ENCODE measurements around the gene NDUFB2.

The NDUFB2 gene

DNA sequence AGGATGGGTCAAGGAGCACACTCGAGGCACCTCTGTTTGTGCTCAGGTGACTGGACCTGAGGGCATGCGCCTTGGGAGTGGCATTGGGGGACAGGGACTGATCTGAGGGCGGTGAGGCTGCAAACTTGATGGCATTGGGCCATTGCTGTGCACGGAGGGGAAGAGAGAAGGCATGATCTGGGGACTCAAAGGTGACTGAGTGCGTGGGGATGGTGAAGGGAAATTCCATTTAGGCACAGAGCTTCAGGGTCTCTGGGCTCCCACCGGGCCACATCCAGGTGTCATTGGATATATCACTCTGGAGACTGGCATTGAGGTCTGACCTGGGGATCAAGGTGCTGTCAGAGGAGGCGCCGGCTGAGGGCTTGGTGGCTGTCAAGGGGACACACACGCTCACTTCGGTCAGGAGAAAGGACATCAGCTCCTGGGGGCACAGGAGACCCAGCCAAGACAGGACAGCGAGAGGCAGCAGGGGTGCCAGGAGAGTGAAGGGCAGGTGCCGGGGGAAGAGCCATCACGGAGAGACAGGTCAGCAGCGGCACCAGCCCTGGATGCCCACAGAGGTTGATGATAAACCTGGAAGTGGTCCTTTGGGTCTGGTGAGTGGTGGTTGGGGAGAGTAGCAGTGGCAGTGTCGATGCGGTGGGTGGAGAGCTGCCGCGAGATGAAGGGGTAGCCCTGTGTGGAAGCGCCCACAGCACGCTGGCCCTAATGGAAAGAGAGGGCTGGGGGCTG is 18.3 kb upstream of the NDUFB2 start:
- Histone ChIP-seq H3K79me2 (ENCODE audit: control insufficient read depth, insufficient read depth, low read length, poor library complexity) (no peaks in the 10 kb centered on the region), H4K8ac (ENCODE audit: low read depth, low read length) (no peak overlapping the region), H3K9ac (ENCODE audit: low read length) (no peak overlapping the region), H3K4me3 (ENCODE audit: low read depth, low read length) (no peak overlapping the region), H3K14ac (ENCODE audit: low read length) (no peak overlapping the region), H4K12ac (ENCODE audit: low read depth, low read length) (no peak overlapping the region), H3K9me3 (ENCODE audit: insufficient read depth, low read depth, low read length) (no peaks in the 10 kb centered on the region), H3K18ac (ENCODE audit: low read length) (no peak overlapping the region), H3K36me3 (ENCODE audit: control insufficient read depth in 1 of 2, insufficient read depth in 2 of 2, low read length in 2 of 2) (peaks cover 9 to 13% of the 10 kb centered on the region in 2 experiments), H2AK5ac (ENCODE audit: low read length) (no peak overlapping the region), H4K91ac (ENCODE audit: low read depth, low read length) (no peak overlapping the region), H2AFZ (ENCODE audit: insufficient read depth, low read length, poor library complexity) (no peak overlapping the region), H3K4me1 (ENCODE audit: control insufficient read depth in 1 of 2, insufficient read depth in 2 of 2, low read length in 2 of 2) (peaks cover 2 to 5% of the 10 kb centered on the region in 2 experiments), H2BK12ac (ENCODE audit: low read length) (no peak overlapping the region), H2BK120ac (ENCODE audit: insufficient read depth, low read length, poor library complexity) (no peak overlapping the region), H3K27ac (ENCODE audit: low read depth, low read length) (no peak overlapping the region), H3K79me1 (ENCODE audit: low read length) (peaks cover 3% of the 10 kb centered on the region), H2BK5ac (ENCODE audit: low read depth, low read length, poor library complexity) (no peak overlapping the region), H3K4me2 (ENCODE audit: low read length) (no peak overlapping the region), H3K27me3 (ENCODE audit: insufficient read depth, low read length) (no peaks in the 10 kb centered on the region), H3K23ac (ENCODE audit: low read length) (no peak overlapping the region), H3K4ac (ENCODE audit: low read depth, low read length) (no peak overlapping the region)
- DNase-seq, result no peak
- WGBS (ENCODE audit: extremely low coverage, insufficient coverage, insufficient read length), result no CpG with 5 or more reads among the region's 20 CpGs

DNA sequence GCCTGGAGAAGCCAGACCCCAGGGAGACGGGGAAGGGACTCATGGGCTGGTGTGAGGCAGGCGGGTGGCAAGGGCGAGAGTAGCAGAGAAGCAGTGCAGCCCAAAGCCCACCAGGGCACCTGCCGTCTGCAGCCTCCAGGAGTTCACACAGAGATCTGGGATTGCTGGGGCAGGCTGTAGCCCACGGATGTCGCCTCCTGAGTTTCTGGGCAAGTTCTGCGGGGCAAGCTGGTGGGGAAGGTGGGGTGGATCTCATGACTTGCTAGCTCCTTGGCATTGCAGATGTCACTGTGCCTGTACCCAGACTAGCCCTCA is 17.7 kb upstream of the NDUFB2 start:
- H3K9me3 ChIP-seq (ENCODE audit: insufficient read depth, low read depth, low read length), result no peaks in the 10 kb centered on the region
- H3K18ac ChIP-seq (ENCODE audit: low read length), result no peak overlapping the region
- H3K4me2 ChIP-seq (ENCODE audit: low read length), result no peak overlapping the region
- H2BK120ac ChIP-seq (ENCODE audit: insufficient read depth, low read length, poor library complexity), result no peak overlapping the region
- H3K14ac ChIP-seq (ENCODE audit: low read length), result no peak overlapping the region
- H3K36me3 ChIP-seq (ENCODE audit: control insufficient read depth in 1 of 2, insufficient read depth in 2 of 2, low read length in 2 of 2), result peaks cover 9 to 13% of the 10 kb centered on the region in 2 experiments
- WGBS (ENCODE audit: extremely low coverage, insufficient coverage, insufficient read length), result no CpG with 5 or more reads among the region's 7 CpGs
- no peak overlapping the region for H2BK12ac ChIP-seq (ENCODE audit: low read length)
- no peak overlapping the region for H4K12ac ChIP-seq (ENCODE audit: low read depth, low read length)
- H3K4me1 ChIP-seq (ENCODE audit: control insufficient read depth in 1 of 2, insufficient read depth in 2 of 2, low read length in 2 of 2), result peaks cover 2 to 7% of the 10 kb centered on the region in 2 experiments
- H3K9ac ChIP-seq (ENCODE audit: low read length), result no peak overlapping the region
- no peak overlapping the region for H3K23ac ChIP-seq (ENCODE audit: low read length)
- H3K4ac ChIP-seq (ENCODE audit: low read depth, low read length), result no peak overlapping the region
- H3K79me2 ChIP-seq (ENCODE audit: control insufficient read depth, insufficient read depth, low read length, poor library complexity), result no peaks in the 10 kb centered on the region
- H3K27ac ChIP-seq (ENCODE audit: low read depth, low read length), result no peak overlapping the region
- no peak overlapping the region for H2BK5ac ChIP-seq (ENCODE audit: low read depth, low read length, poor library complexity)
- no peak overlapping the region for H2AFZ ChIP-seq (ENCODE audit: insufficient read depth, low read length, poor library complexity)
- no peak overlapping the region for H4K8ac ChIP-seq (ENCODE audit: low read depth, low read length)
- H3K79me1 ChIP-seq (ENCODE audit: low read length), result peaks cover 2% of the 10 kb centered on the region
- no peak overlapping the region for H2AK5ac ChIP-seq (ENCODE audit: low read length)
- no peak overlapping the region for H4K91ac ChIP-seq (ENCODE audit: low read depth, low read length)
- no peak overlapping the region for H3K4me3 ChIP-seq (ENCODE audit: low read depth, low read length)
- H3K27me3 ChIP-seq (ENCODE audit: insufficient read depth, low read length), result no peaks in the 10 kb centered on the region
- DNase-seq, result no peak

- DNase-seq, result no peak
- no peak overlapping the region for H2BK12ac ChIP-seq (ENCODE audit: low read length)
- H3K4ac ChIP-seq (ENCODE audit: low read depth, low read length), result no peak overlapping the region
- no peak overlapping the region for H3K23ac ChIP-seq (ENCODE audit: low read length)
- no CpG with 5 or more reads among the region's 9 CpGs for WGBS (ENCODE audit: extremely low coverage, insufficient coverage, insufficient read length)
- H3K9me3 ChIP-seq (ENCODE audit: insufficient read depth, low read depth, low read length), result no peaks in the 10 kb centered on the region
- no peak overlapping the region for H4K91ac ChIP-seq (ENCODE audit: low read depth, low read length)
- no peak overlapping the region for H3K4me2 ChIP-seq (ENCODE audit: low read length)
- no peak overlapping the region for H2AK5ac ChIP-seq (ENCODE audit: low read length)
- H3K14ac ChIP-seq (ENCODE audit: low read length), result no peak overlapping the region
- peaks cover 0 to 5% of the 10 kb centered on the region in 2 experiments for H3K4me1 ChIP-seq (ENCODE audit: control insufficient read depth in 1 of 2, insufficient read depth in 2 of 2, low read length in 2 of 2)
- no peak overlapping the region for H3K18ac ChIP-seq (ENCODE audit: low read length)
- no peak overlapping the region for H2BK5ac ChIP-seq (ENCODE audit: low read depth, low read length, poor library complexity)
- no peak overlapping the region for H2BK120ac ChIP-seq (ENCODE audit: insufficient read depth, low read length, poor library complexity)
- H2AFZ ChIP-seq (ENCODE audit: insufficient read depth, low read length, poor library complexity), result no peak overlapping the region
- H3K36me3 ChIP-seq (ENCODE audit: control insufficient read depth in 1 of 2, insufficient read depth in 2 of 2, low read length in 2 of 2), result peaks cover 9 to 13% of the 10 kb centered on the region in 2 experiments
- no peak overlapping the region for H4K8ac ChIP-seq (ENCODE audit: low read depth, low read length)
- no peak overlapping the region for H4K12ac ChIP-seq (ENCODE audit: low read depth, low read length)
- H3K27ac ChIP-seq (ENCODE audit: low read depth, low read length), result no peak overlapping the region
- no peak overlapping the region for H3K4me3 ChIP-seq (ENCODE audit: low read depth, low read length)
- H3K27me3 ChIP-seq (ENCODE audit: insufficient read depth, low read length), result no peaks in the 10 kb centered on the region
- H3K9ac ChIP-seq (ENCODE audit: low read length), result no peak overlapping the region
- no peaks in the 10 kb centered on the region for H3K79me2 ChIP-seq (ENCODE audit: control insufficient read depth, insufficient read depth, low read length, poor library complexity)
- peaks cover 2% of the 10 kb centered on the region for H3K79me1 ChIP-seq (ENCODE audit: low read length)
These were observed 17.3 kb upstream of the NDUFB2 start for GRCh38 chr7:140679186-140679585.

GRCh38 chr7:140680886-140681285 is 15.6 kb upstream of the NDUFB2 start:
- no peak overlapping the region for H2BK12ac ChIP-seq (ENCODE audit: low read length)
- H3K23ac ChIP-seq (ENCODE audit: low read length), result no peak overlapping the region
- no peak overlapping the region for H4K8ac ChIP-seq (ENCODE audit: low read depth, low read length)
- peaks cover 13 to 20% of the 10 kb centered on the region in 2 experiments for H3K36me3 ChIP-seq (ENCODE audit: control insufficient read depth in 1 of 2, insufficient read depth in 2 of 2, low read length in 2 of 2)
- no peak for DNase-seq
- no peak overlapping the region for H2AFZ ChIP-seq (ENCODE audit: insufficient read depth, low read length, poor library complexity)
- peaks cover 6% of the 10 kb centered on the region for H3K79me1 ChIP-seq (ENCODE audit: low read length)
- no peaks in the 10 kb centered on the region for H3K9me3 ChIP-seq (ENCODE audit: insufficient read depth, low read depth, low read length)
- no peak overlapping the region for H3K4ac ChIP-seq (ENCODE audit: low read depth, low read length)
- H2BK120ac ChIP-seq (ENCODE audit: insufficient read depth, low read length, poor library complexity), result no peak overlapping the region
- H3K4me3 ChIP-seq (ENCODE audit: low read depth, low read length), result no peak overlapping the region
- no peak overlapping the region for H3K14ac ChIP-seq (ENCODE audit: low read length)
- no peaks in the 10 kb centered on the region for H3K79me2 ChIP-seq (ENCODE audit: control insufficient read depth, insufficient read depth, low read length, poor library complexity)
- no peaks in the 10 kb centered on the region for H3K27me3 ChIP-seq (ENCODE audit: insufficient read depth, low read length)
- H4K12ac ChIP-seq (ENCODE audit: low read depth, low read length), result no peak overlapping the region
- no peak overlapping the region for H3K27ac ChIP-seq (ENCODE audit: low read depth, low read length)
- WGBS (ENCODE audit: extremely low coverage, insufficient coverage, insufficient read length), result no CpG with 5 or more reads among the region's 7 CpGs
- H3K9ac ChIP-seq (ENCODE audit: low read length), result no peak overlapping the region
- H3K4me1 ChIP-seq (ENCODE audit: control insufficient read depth in 1 of 2, insufficient read depth in 2 of 2, low read length in 2 of 2), result peaks cover 4 to 10% of the 10 kb centered on the region in 2 experiments
- H2BK5ac ChIP-seq (ENCODE audit: low read depth, low read length, poor library complexity), result no peak overlapping the region
- H3K4me2 ChIP-seq (ENCODE audit: low read length), result no peak overlapping the region
- no peak overlapping the region for H3K18ac ChIP-seq (ENCODE audit: low read length)
- H2AK5ac ChIP-seq (ENCODE audit: low read length), result no peak overlapping the region
- no peak overlapping the region for H4K91ac ChIP-seq (ENCODE audit: low read depth, low read length)

Measured in trophoblast cell (in vitro differentiated cells and primary cell).